Measurements from ENCODE around the gene TMEM30A.

TMEM30A gene

GRCh38 chr6:75287424-75287823 lies 2.8 kb upstream of the TMEM30A start:
- no peaks in the 10 kb centered on the region for H3K36me3 ChIP-seq (ENCODE audit: low read length)
- TF ChIP-seq, protein P1, sequence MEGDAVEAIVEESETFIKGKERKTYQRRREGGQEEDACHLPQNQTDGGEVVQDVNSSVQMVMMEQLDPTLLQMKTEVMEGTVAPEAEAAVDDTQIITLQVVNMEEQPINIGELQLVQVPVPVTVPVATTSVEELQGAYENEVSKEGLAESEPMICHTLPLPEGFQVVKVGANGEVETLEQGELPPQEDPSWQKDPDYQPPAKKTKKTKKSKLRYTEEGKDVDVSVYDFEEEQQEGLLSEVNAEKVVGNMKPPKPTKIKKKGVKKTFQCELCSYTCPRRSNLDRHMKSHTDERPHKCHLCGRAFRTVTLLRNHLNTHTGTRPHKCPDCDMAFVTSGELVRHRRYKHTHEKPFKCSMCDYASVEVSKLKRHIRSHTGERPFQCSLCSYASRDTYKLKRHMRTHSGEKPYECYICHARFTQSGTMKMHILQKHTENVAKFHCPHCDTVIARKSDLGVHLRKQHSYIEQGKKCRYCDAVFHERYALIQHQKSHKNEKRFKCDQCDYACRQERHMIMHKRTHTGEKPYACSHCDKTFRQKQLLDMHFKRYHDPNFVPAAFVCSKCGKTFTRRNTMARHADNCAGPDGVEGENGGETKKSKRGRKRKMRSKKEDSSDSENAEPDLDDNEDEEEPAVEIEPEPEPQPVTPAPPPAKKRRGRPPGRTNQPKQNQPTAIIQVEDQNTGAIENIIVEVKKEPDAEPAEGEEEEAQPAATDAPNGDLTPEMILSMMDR (IDR thresholded peaks at IDR 0.05; ENCODE audit: insufficient read depth, low read length, poor library complexity, severe bottlenecking), result no peak
- no peaks in the 10 kb centered on the region for H3K27me3 ChIP-seq (ENCODE audit: low read length)
- H4K20me1 ChIP-seq (ENCODE audit: low read depth, low read length), result peaks cover 8% of the 10 kb centered on the region; the same call in 1 of the 2 replicates
- H3F3A ChIP-seq (ENCODE audit: insufficient read depth), result peaks cover 11% of the 10 kb centered on the region; the same call in 1 of the 2 replicates
- H3K79me2 ChIP-seq (ENCODE audit: insufficient read depth, low read length), result peaks cover 55% of the 10 kb centered on the region
- H3K4me2 ChIP-seq (ENCODE audit: low read depth, low read length, poor library complexity, severe bottlenecking), result peak overlapping the region; percentile 76
- H2AFZ ChIP-seq (ENCODE audit: low read depth, low read length, severe bottlenecking), result no peak overlapping the region
- peak overlapping the region; percentile 3; the same call in 1 of the 2 replicates for H3K27ac ChIP-seq (ENCODE audit: low read depth, low read length)
- H3K4me3 ChIP-seq (ENCODE audit: insufficient read depth, low read length, poor library complexity, severe bottlenecking), result peak overlapping the region; percentile 1
- no peak overlapping the region for H3K9ac ChIP-seq (ENCODE audit: low read length)
- H3K9me3 ChIP-seq (ENCODE audit: insufficient read depth, low read length), result no peaks in the 10 kb centered on the region
- H3K9me2 ChIP-seq (replicated peaks; ENCODE audit: insufficient read depth, low read length), result no peaks in the 10 kb centered on the region

- Histone ChIP-seq H3K27me3 (ENCODE audit: low read length) (no peaks in the 10 kb centered on the region), H3K9ac (ENCODE audit: low read length) (0 out of 2 replicates have a peak overlapping the region, but pooled peaks have one; percentile 2), H3K4me2 (ENCODE audit: low read depth, low read length, poor library complexity, severe bottlenecking) (peak overlapping the region; percentile 76), H3F3A (ENCODE audit: insufficient read depth) (peaks cover 11% of the 10 kb centered on the region; the same call in 1 of the 2 replicates), H3K79me2 (ENCODE audit: insufficient read depth, low read length) (peaks cover 59% of the 10 kb centered on the region), H3K9me2 (replicated peaks; ENCODE audit: insufficient read depth, low read length) (no peaks in the 10 kb centered on the region), H4K20me1 (ENCODE audit: low read depth, low read length) (peaks cover 8% of the 10 kb centered on the region; the same call in 1 of the 2 replicates), H3K9me3 (ENCODE audit: insufficient read depth, low read length) (no peaks in the 10 kb centered on the region), H3K27ac (ENCODE audit: low read depth, low read length) (peak overlapping the region; percentile 3; the same call in 1 of the 2 replicates), H2AFZ (ENCODE audit: low read depth, low read length, severe bottlenecking) (no peak overlapping the region), H3K36me3 (ENCODE audit: low read length) (no peaks in the 10 kb centered on the region), H3K4me3 (ENCODE audit: insufficient read depth, low read length, poor library complexity, severe bottlenecking) (peak overlapping the region; percentile 1)
- TF ChIP-seq, protein P1 (IDR thresholded peaks at IDR 0.05; ENCODE audit: insufficient read depth, low read length, poor library complexity, severe bottlenecking), result no peak
- no peak for TF ChIP-seq EZH2phosphoT487 (conservative IDR thresholded peaks at IDR 0.05; ENCODE audit: low read length)
These were observed 2.4 kb upstream of the TMEM30A start for GRCh38 chr6:75286955-75287354.

DNA sequence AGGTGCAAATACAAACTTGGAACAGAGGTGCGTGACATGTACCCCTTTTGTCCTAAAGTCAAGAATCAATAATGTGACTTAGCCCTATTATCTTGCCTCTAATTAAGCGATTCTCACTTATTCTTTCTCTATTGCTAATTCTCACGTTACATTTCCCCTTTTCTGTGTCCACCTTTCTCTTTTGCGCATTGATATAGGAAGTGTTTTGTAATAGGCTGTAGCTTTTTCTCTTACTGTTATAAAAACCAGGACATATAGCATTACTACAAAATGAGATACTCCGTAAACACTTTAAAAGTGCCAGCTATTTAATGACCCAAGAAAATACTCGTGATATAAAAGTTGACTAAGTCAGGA lies 669 bp upstream of the TMEM30A start:
- peaks cover 76% of the 10 kb centered on the region for H3K79me2 ChIP-seq (ENCODE audit: insufficient read depth, low read length)
- peak overlapping the region; percentile 81 for H3K9ac ChIP-seq (ENCODE audit: low read length)
- H3K27me3 ChIP-seq (ENCODE audit: low read length), result no peaks in the 10 kb centered on the region
- H4K20me1 ChIP-seq (ENCODE audit: low read depth, low read length), result peaks cover 11% of the 10 kb centered on the region; the same call in 1 of the 2 replicates
- H2AFZ ChIP-seq (ENCODE audit: low read depth, low read length, severe bottlenecking), result peak overlapping the region; percentile 53
- H3K9me2 ChIP-seq (replicated peaks; ENCODE audit: insufficient read depth, low read length), result no peaks in the 10 kb centered on the region
- peak overlapping the region; percentile 76 for H3K4me2 ChIP-seq (ENCODE audit: low read depth, low read length, poor library complexity, severe bottlenecking)
- H3K36me3 ChIP-seq (ENCODE audit: low read length), result no peaks in the 10 kb centered on the region
- H3K4me3 ChIP-seq (ENCODE audit: insufficient read depth, low read length, poor library complexity, severe bottlenecking), result peak overlapping the region; percentile 73
- H3K9me3 ChIP-seq (ENCODE audit: insufficient read depth, low read length), result no peaks in the 10 kb centered on the region
- TF ChIP-seq EZH2phosphoT487 (conservative IDR thresholded peaks at IDR 0.05; ENCODE audit: low read length), result no peak
- TF ChIP-seq, protein P1 (IDR thresholded peaks at IDR 0.05; ENCODE audit: insufficient read depth, low read length, poor library complexity, severe bottlenecking), result no peak
- H3F3A ChIP-seq (ENCODE audit: insufficient read depth), result peaks cover 8% of the 10 kb centered on the region; the same call in 1 of the 2 replicates
- peak overlapping the region; percentile 86 for H3K27ac ChIP-seq (ENCODE audit: low read depth, low read length)
